HUDEP-2 (cell line): ENCODE results near the gene NMT1.

Experiments
- DNase-seq, 76 experiments: peaks; one replicate each; lab custom pipeline; 2025; ENCODE audit not compliant: unreplicated experiment in 76 of 76; lab: John Stamatoyannopoulos, UW

The NMT1 gene

DNA sequence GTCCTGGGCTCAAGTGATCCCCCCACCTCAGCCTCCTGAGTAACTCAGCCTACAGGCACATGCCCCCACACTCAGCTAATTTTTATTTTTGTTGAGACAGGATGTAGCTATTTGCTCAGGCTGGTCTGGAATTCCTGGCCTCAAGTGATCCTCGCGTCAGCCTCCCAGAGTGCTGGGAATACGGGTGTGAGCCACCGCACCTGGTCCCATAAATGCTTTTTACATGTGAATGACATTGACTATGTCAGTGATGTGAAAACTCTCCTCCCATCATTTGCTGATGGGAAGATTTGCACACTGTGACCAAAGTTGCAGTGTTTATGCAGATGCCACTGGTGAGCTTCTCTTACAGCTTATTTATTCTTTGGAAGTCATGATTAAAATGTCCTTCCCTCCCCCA lies 56.2 kb downstream of the NMT1 start:
- DNase-seq = no peak

DNA sequence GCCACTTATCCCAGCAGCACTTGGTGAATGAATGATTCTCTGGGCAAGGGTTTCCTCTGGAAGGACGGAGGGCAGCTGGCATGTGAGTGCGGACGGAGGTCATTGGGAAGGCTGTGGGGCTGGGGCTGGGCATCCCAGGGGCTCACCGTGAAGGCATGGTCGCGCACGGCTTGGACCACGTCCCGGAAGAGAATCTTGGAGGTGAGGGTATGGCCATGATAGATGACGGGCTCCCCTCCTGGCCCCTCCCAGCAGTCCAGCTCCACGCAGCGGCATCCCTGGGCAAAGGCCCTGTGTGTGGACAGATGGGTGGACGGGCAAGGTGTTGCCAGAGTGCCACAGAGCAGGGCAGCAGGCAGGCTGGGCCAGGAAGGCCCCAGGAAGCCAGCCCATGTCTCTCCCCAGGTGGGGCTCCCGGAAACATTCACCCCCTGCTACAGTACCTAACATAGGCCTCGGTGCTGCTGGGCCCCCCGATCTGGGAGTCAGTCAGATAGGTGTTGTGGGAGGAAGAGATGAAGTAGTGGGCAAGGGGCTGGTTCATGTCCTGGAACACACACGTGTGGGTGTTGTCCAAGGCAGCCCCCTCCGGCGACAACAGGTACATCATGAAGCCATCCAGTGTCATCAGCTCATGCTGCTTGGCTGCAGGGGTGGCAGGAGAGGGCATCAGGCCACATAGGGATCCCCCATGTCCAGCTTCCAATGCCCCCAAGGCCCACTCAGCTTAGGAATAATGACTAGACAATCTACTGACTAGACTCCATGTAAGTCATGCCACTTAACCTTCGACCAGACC lies 56.9 kb downstream of the NMT1 start:
- DNase-seq = no peak

DNA sequence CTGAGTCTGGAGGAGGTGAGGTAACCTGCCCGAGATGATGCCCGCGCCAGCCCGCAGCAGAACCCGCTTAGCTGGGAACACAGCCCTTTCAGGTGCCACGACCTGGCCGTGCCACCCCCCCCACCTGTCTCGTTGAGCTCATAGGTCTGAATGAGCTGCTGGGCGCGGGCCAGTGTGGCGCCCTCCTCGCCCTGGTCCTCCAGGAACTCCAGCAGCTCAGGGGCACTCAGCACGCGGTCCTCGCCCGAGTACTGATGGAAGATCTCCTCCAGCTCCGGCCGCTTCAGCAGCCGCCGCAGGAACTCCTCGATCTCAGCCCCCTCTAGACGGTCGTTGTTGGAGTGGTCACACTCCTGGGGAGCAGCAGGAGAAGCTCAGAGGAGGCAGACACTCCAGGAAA lies 57.6 kb downstream of the NMT1 start:
- DNase-seq = no peak

DNA sequence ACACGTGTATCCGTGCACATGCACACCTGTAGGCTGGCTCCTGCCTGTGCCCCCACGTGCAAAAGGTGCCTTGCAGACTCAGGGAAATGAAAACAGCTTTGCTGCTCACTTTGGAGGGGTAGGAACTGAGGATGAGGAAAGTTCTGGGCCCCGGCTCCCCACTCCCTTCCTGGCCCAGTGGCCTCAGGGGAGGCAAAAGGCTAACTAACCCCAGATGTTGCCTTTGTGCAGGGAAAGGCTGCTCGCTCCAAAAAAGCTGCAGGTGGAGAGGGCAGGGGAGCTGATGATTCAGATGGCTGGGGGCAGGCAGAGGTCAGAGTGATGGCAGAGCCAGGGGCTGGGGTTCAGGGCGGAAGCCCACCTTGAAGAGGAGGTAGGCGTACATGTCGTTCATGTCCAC lies 58.8 kb downstream of the NMT1 start:
- no peak for DNase-seq

DNA sequence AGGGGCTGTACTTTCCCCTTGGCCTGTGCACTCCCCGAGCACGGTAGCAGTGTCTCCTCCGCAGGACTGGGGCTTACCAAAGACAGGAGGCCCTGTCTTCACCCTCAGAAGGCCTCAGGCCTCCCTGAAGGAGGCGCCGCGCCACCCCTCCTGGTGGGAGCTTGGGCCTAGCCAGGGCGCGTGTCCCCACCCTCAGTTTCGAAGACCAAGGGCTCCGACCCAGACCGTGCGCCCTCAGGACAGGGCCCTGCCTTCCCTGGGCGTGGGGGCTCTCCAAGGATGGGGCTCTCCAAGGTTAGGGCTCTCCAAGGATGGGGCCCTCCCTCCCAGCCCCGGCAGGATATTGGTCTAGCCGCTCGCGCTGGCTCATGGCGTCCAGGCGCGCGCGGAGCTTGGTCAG lies 59.4 kb downstream of the NMT1 start:
- DNase-seq = no peak

DNA sequence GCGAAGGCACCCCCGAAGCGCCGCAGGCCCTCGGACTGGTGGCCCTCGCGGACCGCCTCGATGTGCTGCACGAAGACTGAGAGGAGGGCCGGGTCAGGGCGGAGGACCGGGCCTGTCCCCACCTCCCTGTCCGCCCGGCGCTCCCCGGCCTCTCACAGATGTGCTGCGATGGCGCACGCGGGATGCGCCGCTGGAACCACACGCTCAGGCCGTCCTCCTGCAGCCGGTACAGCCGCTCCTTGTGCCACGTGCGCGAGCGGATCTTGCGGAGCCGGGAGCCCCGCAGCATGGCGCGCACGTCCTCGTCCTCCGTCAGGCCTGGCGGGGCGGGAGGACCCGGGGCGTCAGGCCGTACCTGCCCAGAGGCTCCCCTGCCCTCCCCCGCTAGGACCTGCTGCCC lies 59.9 kb downstream of the NMT1 start:
- no peak for DNase-seq

DNA sequence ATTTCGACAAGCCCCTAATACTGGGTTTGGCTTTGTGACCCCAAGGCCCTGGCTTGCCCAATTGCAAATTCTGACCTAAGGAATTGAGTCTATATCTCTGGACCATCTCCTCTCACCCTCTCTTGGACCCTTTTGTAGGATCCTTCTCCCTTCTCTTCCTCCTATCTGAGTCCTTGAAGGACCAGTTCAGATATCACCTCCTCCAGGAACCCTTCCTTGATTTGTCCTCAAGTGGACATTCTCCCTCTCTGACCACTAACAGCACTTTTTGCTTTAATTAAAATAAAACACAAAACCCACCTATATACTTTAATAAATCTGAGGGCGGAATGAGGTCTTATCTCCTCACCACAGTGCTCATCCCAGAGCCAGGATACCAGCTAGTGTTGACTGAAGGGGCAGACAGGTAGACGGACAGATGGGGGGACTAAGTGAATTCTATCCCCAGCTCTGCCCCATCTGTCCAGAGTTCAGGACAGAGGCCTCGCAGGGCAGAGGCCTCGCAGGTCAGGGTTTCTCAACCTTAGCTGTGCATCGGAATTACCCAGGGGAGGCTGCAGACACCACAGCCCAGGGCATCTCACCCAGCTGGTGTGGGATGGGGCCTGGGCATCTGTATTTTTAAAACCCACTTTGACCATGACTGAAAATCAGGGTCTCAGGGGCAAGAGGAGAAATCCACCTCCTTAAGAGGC lies 62.1 kb downstream of the NMT1 start:
- no peak for DNase-seq

DNA sequence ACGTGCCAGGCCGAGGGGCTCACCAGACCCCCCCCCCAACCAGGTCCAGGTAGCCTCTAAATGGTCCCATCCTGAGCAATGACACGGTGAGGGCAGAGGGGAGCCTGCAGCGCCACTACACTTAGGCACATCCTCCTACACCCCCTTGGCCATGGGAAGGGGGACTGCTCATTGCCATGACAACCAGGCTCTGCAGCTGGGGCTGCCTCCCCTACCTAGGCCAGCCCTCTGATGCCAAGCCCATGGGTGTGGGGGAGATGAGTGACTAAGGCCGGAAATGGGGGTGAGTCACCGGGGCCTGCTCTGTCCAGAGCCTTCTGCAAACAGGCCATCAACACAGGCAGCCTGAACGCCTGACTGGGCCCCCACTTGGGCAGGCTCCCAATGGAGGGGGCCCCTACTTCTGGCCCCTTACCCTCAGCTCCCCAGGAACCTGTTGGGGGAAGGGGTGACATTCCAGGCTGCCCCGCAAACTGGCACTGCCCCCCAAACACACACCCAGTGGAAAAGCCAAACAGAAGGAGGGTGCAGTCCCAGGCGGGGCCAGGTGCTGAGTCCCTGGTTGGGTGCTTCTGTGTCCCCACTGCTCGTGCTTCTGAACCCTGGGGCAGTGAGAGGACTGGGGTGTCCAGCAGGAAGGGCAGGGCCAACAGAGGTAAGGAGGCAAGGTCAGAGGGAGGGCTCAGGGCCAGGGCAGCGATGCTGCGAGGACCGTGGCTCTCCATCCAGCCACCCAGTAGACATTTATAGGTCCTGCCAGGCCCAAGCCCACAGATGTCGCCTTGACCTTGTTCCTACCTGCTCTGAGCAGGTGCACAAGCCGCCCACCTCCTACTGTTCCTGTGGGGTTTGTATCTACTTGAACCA lies 63.0 kb downstream of the NMT1 start:
- DNase-seq = peak in 66 of 76 experiments; percentile 7 to 85 (median 55)

DNA sequence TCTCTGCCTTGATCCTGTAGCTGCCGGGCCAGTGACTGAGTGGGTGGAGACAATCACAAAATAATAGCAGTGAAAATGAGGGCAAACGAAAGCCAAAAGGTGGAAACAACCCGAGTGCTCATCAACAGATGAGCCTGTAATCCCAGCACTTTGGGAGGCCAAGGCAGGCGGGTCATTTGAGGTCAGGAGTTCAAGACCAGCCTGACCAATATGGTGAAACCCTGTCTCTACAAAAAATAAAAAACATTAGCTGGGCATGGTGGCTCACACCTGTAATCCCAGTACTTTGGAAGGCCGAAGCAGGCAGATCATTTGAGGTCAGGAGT lies 63.6 kb downstream of the NMT1 start:
- peak in 5 of 76 experiments; percentile 10 to 38 (median 19) for DNase-seq

DNA sequence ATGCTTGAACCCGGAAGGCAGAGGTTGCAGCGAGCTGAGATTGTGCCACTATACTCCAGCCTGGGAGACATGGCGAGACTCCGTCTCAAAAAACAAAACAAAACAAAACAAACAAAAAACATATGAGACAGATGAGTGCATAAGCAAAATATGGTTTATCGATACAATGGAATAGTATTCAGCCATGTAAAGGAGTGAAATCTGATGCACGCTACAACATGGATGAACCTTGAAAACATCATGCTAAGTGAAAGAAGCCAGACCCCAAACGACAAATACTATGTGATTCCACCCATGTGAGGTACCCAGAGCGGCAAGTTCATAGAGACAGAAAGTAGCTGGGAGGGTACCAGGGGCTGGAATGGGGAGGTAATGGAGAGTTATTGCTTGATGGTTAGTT lies 64.4 kb downstream of the NMT1 start:
- no peak for DNase-seq

DNA sequence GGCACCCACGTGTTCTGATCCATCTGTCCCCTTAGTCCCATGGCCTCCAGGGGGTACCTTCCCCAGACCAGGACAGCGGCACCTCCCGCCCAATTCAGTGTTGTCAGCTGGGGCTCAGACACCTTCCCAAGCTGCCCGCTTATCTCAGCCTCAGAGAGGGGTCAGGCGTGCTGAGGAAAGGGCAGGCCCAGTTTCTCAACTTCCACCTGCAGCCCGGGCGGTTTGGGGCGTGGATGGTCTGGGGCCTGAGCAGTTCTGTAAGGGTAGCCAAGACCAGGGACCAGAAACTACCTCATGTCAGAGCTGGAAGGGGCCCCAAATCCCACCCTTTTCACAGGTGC lies 66.1 kb downstream of the NMT1 start:
- DNase-seq = no peak

DNA sequence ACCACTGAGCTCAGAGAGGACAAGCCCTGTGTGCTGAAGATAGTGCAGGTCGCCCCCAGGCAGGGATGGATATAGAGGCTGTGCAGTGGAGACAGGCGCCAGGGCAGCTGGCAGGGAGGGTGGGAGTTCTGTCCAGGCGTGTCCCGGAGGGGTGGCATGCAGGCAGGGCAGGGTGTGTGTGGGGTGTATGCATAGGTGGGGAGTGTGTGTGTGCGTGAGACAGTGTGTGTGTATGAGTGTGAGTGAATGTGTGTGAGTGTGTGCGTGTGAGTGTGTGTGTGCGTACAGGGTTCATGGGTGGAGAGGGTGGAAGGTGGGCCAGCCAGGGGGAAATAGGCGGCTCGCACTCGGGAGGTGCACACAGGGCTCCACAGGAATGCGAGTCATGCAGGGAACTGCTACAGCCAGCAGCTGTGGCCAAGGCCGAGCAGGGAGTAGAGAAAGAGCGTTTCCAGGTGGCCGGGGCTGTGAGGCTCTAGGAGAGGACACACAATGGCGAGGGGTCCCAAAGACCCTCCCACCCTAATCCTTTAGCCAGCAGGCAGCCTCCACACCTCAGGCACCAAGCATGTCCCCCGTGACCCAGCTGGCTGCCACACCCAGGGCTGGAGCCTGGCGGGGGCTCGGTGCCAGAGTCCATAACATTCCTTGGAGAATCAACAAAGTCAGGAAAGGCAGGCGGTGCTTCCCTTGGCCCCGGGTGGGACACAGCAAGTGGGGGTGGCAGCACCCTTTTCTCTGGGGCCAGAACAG lies 66.6 kb downstream of the NMT1 start:
- no peak for DNase-seq

DNA sequence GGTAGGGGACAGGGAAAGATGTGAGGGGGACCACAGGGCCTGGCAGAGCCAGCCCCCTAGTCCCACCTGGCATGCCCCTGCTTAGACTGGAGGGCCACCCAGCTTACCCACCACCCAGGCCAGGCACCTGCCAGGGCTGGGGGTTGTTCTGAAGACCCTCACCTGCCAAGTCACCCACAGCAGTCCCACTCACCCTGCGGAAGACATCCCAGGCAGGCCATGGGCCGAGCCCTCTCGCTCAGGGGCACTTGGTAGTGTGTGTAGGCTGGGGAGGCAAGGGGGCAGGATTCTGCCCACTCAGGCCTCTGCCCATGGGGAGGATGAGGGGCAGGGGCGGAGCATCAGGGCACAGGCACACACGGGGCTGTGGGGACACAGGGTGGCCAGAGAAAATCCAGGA lies 67.2 kb downstream of the NMT1 start:
- no peak for DNase-seq

DNA sequence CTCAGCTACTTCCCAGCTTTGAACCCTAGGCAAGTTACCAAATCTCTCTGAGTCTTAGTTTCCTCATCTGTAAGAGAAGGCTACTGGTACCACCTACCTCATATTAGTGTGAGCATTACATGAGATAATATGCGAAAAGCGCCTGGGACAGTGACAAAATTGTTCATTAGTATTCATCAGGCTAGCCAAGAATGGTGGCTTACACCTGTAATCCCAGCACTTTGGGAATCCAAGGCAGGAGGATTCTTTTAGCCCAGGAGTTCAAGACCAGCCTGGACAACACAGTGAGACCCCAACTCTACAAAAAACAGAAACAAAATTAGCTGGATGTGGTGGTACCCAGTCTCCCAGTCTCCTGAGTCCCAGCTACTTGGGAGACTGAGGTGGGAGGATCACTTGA lies 67.9 kb downstream of the NMT1 start:
- no peak for DNase-seq

DNA sequence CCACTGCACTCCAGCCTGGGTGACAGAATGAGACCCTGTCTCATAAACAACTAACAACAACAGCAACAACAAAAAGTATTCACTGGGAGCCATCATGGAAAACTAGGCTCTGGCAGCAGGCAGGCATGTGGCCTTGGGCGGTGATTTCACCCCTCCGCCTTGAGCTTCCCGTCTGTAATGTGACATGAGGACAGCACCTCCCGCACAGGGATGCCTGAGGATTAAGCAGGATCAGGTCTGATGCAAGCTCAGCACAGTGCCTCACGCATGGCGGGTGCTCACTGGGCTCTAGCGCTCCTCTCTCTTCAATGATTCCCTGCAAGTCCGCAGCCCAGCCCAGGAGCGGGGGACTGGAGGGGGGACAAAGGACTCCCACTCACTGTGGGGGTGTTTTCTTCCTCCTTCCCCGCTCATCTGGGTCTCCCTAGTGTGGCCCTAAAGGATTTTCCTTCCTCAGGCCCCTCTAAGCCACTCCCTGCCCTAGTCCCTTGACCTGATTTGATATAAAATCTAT lies 68.4 kb downstream of the NMT1 start:
- no peak for DNase-seq

DNA sequence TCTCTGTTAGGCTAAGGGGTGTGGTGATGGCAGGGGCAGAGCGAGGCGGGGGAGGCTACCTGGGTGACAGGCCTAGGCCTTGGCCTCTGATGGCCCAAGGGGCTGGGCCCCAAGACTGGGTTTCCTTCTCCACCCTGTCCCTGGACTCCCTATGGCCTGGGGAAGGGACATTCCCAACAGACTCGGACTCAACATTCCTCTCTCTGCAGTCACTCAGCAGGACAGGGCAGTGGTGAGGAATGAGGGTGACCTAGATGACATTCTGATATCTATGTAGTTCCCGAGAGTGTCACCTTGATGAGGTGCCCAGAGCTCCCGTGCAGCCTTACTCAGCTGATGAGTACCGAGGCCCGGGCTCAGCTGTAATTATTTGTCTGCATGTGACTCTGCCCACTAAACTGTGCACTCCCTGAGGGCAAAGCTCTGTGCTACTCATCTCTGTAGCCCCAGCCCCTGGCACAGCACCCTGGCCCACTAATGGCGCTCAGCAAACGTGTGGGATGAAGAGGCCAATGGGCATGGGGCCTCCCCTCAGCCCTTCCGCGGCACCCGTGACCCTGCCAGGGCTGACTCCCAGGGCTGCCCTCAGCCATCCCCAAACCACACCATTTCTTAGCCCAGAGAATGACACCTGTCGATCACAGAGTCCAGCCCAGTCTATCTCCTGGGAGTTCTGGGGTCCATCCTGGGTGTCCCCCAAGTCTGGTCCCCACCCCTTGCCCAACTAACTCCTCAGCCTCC lies 69.0 kb downstream of the NMT1 start:
- DNase-seq = no peak

DNA sequence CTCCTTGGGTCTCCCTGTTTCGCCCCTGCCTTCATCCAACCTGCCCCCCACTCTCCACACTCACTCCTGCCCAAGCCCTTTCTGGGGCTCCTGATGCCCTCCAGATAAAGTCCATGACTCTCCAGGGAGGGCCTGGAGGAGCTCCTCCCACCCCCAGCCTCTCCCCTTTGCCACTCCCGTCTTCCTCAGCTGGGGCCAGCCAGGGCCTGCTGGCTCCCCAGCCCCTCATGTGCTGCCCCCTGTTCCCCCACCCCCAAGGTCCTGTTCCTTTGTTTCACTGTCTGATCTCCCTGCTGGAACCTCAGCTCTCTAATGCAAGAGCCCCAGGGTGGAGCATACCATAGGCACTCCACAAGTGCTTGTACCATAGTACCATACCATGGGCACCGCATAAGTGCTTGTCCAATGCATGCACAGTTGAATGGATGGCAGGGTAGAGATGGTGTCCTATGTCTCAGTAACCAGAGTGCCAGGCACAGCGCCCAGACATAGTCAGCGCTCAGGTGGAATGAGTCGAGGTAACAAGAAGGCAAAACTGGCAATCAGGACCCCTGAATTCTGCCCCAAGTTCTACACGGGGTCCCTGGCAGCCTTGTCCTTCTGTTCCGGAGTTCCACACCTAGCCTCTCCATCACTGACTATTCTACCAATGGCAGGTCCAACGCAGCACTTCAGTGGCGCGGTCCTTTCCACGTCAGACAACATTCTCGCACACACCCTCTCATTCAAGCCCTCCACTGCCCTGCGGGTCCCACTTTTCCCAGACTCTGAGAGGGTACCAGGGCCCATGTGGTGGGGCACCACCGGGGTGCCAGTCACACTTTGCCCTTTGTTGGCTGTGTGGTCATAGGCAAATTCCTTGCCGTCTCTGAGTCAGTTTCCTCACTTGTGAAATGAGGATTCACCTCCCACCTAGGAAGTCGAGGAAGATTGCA lies 69.8 kb downstream of the NMT1 start:
- DNase-seq = no peak

DNA sequence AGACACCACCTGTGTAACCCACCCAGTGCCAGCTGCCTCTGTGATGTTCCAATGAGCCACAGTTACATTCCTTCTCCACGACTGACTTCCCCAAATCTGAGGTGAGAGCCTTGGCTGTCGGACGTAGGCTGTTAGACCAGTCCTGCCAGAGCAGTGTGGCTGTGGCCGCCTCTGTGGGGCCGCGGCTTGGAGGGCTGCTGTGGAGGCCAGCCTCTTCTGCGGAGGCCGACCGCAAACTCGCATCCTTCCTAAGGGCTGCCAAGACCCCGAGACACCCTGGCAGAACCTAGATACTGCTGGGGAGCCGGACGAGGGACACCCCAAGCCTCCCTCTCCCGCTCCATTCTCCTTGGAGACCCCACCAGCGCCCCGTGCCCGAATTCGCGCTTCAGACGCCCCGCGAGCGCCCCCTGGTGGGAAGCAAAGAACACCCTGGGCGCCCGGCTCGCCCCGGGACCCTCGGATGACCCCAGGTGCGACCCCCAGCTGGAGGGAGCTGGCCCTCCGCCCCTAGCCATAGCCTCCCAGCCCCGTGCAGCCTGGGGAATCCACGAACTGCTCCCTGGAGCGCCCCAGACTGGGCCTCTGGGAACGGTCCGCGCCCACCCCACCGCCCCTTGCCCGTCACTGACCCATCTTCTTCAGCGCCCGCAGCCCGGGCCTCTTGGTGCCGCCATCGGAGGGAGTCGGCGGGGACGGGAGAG lies 70.7 kb downstream of the NMT1 start:
- DNase-seq = peak in 13 of 76 experiments; percentile 15 to 56 (median 26)

DNA sequence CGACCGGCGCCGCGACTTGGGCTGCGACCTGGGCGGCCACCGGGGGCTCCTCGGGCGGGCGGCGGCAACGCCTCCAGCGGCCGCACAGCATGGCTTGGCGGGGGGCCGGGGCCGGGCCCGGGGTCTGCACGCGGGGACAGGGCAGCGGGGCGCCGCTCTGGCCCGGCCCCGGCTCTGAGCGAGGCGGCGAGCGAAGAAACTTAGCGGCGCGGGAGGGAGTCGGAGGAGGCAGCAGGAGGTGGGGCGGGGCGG lies 71.1 kb downstream of the NMT1 start, which contains the start of gene PLCD3:
Gene PLCD3 (minus strand): TSS at position 196 of the 252 bp plus-strand sequence. CDS start 105 bp downstream, at position 91.
- peak in 6 of 76 experiments; percentile 26 to 64 (median 56) for DNase-seq
